ENCODE data around the gene GRID1. TPM values are rescaled to one million over a fixed set of nuclear protein-coding genes. Genes with fewer than 3 reads are reported as not detected.

Gene GRID1
- total RNA-seq, 2 donors from 2014 or later = 0.27 to 0.85 TPM

DNA sequence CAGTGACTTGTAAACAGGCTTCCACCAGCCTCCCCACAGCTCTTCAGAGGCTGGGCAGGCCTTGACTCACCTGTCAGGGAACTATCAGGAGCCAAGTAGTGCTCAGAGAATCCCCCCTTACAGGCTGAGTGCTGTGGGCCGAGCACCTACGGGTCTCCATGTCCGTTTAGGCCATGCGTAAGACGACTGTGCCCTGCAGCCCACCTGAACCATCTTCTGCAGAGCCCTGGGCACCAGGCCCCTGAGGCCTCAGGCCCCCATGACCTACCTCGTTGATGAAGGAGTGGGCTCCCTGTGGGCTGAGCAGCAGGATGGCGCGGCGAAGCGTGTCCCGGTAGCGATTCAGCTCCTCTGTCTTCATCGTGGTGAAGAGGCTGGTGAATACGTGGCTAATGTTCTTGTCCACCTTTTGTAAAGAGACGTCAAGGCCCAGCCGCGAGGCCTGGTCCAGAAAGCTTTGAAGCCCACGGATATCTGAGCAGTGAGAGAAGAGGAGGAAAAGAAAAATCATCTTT is 228.0 kb downstream of the GRID1 start:
- Histone ChIP-seq H3K9me3 (no peaks in the 10 kb centered on the region), H3K27ac (no peak overlapping the region), H3K27me3 (replicated peaks; ENCODE audit: insufficient read depth) (no peaks in the 10 kb centered on the region), H3K36me3 (no peaks in the 10 kb centered on the region), H3K4me3 (no peak overlapping the region), H3K4me1 (ENCODE audit: control insufficient read depth in 1 of 2, low read depth in 2 of 2) (no peaks in the 10 kb centered on the region)
- TF ChIP-seq, protein P1, sequence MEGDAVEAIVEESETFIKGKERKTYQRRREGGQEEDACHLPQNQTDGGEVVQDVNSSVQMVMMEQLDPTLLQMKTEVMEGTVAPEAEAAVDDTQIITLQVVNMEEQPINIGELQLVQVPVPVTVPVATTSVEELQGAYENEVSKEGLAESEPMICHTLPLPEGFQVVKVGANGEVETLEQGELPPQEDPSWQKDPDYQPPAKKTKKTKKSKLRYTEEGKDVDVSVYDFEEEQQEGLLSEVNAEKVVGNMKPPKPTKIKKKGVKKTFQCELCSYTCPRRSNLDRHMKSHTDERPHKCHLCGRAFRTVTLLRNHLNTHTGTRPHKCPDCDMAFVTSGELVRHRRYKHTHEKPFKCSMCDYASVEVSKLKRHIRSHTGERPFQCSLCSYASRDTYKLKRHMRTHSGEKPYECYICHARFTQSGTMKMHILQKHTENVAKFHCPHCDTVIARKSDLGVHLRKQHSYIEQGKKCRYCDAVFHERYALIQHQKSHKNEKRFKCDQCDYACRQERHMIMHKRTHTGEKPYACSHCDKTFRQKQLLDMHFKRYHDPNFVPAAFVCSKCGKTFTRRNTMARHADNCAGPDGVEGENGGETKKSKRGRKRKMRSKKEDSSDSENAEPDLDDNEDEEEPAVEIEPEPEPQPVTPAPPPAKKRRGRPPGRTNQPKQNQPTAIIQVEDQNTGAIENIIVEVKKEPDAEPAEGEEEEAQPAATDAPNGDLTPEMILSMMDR (IDR thresholded peaks at IDR 0.05) = no peak
- ATAC-seq (ENCODE audit: insufficient number of reproducible peaks, low FRiP score, low read depth) = no peak
- DNase-seq (ENCODE audit: low spot score) = no peak

DNA sequence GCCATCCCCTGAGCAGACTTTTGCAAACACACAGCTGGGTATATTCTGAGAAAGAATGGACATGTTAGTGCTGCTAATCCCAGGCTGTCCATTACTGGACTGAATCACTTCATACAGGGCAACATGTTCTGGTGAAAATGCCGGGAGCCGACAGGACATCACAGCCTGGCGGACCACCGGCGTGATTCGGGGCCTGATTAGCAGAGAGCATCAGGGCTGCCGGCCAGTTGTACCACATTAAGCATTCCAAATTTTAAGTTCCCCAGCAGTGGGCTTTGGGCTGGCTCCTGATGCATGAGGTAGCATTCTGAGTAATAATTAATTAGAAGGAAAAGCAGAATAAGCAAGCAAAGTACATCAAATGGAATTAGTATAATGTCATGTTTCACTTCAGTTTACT is 229.0 kb downstream of the GRID1 start:
- no peaks in the 10 kb centered on the region for H3K9me3 ChIP-seq
- no peak overlapping the region for H3K4me3 ChIP-seq
- H3K36me3 ChIP-seq = no peaks in the 10 kb centered on the region
- TF ChIP-seq, protein P1 (IDR thresholded peaks at IDR 0.05) = no peak
- H3K27ac ChIP-seq = no peak overlapping the region
- H3K4me1 ChIP-seq (ENCODE audit: control insufficient read depth in 1 of 2, low read depth in 2 of 2) = no peaks in the 10 kb centered on the region
- no peaks in the 10 kb centered on the region for H3K27me3 ChIP-seq (replicated peaks; ENCODE audit: insufficient read depth)
- DNase-seq (ENCODE audit: low spot score) = no peak
- no peak for ATAC-seq (ENCODE audit: insufficient number of reproducible peaks, low FRiP score, low read depth)

DNA sequence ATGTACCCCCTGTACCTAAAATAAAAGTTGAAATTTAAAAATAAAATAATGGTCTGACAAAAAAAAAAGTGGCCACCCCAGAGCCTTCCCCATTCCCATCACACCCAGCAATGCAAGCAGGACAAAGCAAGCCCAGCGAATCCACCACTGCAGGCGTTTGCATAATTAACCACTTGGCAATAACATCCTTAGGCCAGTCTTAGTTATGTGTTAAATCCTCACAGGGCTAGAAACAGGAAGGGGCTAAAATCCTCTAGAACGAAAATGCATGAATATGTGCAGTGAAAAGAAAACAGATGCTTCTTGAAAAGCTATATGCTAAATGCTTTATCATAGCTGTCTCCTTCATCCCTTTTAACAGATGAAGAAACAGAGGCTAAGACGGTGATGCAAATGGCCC is 229.7 kb downstream of the GRID1 start:
- ATAC-seq (ENCODE audit: insufficient number of reproducible peaks, low FRiP score, low read depth) = no peak
- Histone ChIP-seq H3K36me3 (no peaks in the 10 kb centered on the region), H3K27me3 (replicated peaks; ENCODE audit: insufficient read depth) (no peaks in the 10 kb centered on the region)

DNA sequence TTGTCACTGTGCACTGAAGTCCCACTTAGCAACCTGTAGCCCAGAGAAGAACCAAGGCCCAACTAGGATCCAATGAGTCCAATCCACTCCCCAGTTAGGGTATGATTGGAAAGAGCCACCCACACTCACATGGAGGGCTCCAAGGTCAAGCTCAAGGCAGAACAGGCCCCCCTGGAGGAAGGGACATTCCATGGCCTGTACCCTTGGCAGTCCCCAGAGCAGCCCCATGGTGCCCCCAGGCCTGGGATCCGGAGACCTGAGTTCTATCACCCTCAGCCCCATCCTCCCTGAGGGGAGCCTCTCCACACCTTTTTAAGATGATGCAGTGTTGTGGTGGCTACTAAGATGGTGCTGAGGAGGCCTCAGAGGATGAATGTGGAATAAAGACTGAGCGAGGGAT is 231.4 kb downstream of the GRID1 start:
- Histone ChIP-seq H3K36me3 (no peaks in the 10 kb centered on the region), H3K4me3 (no peak overlapping the region), H3K4me1 (ENCODE audit: control insufficient read depth in 1 of 2, low read depth in 2 of 2) (no peaks in the 10 kb centered on the region), H3K9me3 (no peaks in the 10 kb centered on the region), H3K27me3 (replicated peaks; ENCODE audit: insufficient read depth) (no peaks in the 10 kb centered on the region), H3K27ac (no peak overlapping the region)
- ATAC-seq (ENCODE audit: insufficient number of reproducible peaks, low FRiP score, low read depth) (no peak), DNase-seq (ENCODE audit: low spot score) (no peak)
- TF ChIP-seq, protein P1 (IDR thresholded peaks at IDR 0.05) = no peak

More for the DNA sequence above, 229.7 kb downstream of the GRID1 start:
- H3K4me1 ChIP-seq (ENCODE audit: control insufficient read depth in 1 of 2, low read depth in 2 of 2) = no peaks in the 10 kb centered on the region
- TF ChIP-seq, protein P1 (IDR thresholded peaks at IDR 0.05) = no peak
- DNase-seq (ENCODE audit: low spot score) = no peak
- no peak overlapping the region for H3K4me3 ChIP-seq
- no peaks in the 10 kb centered on the region for H3K9me3 ChIP-seq
- no peak overlapping the region for H3K27ac ChIP-seq

DNA sequence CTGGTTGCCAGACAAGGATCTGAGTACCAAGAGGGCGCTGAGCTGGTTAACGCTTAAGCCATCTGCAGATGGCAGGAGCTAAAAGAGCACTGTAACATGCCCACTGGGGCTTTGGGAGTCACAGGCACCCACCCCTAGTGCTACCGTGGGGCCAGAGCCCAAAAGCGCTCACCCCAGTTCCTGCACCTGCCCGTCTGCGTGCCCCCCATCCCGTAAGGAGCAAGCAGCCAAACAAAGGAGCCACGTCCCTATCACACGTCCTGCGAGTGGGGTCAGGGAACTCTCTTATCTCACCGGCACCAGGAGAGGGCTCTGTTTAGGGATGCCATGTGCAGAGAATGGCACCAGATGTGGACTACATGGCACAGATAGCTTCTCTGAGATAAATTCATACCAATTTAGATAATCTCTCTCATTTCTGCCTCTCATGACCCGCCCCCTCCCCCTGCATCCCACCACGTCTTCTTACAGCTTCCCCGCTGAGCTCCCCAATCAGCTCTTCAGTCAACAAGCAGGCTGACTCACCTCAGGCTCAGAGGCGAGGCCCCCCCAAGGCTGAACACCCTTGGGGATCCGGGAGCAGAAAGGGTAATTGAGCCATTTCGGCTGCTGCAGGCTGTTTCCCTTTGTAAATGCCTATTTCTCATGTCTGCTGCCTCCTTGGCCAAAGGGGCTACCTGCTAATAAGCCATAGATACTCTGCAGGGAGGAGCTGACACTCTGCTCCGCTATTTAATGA is 235.7 kb downstream of the GRID1 start:
- Histone ChIP-seq H3K9me3 (no peaks in the 10 kb centered on the region), H3K27me3 (replicated peaks; ENCODE audit: insufficient read depth) (no peaks in the 10 kb centered on the region), H3K36me3 (no peaks in the 10 kb centered on the region), H3K27ac (no peak overlapping the region), H3K4me1 (ENCODE audit: control insufficient read depth in 1 of 2, low read depth in 2 of 2) (no peaks in the 10 kb centered on the region), H3K4me3 (no peak overlapping the region)
- DNase-seq (ENCODE audit: low spot score) = no peak
- TF ChIP-seq, protein P1 (IDR thresholded peaks at IDR 0.05) = no peak
- no peak for ATAC-seq (ENCODE audit: insufficient number of reproducible peaks, low FRiP score, low read depth)
